Loucy (cell line): Measurements from ENCODE around the gene LRRIQ1.
A peak's percentile ranks its signal among the peaks of the same experiment; 100 is the strongest.

Source experiments
- H2AFZ ChIP-seq: fragments of 200-600 bp; sonication (generic); 2 replicates; pipeline ENCODE4 v1.6.0; 2016; ENCODE audit warnings: antibody characterized with exemption, mild to moderate bottlenecking, low read length, moderate library complexity
- H3F3A ChIP-seq: fragments of 200-600 bp; 2 replicates; pipeline ENCODE4 v1.6.0; 2016; ENCODE audit warnings: antibody characterized with exemption, low read depth, mild to moderate bottlenecking
- H3K27me3 ChIP-seq: fragments of 200-600 bp; sonication (generic); 2 replicates; pipeline ENCODE4 v1.6.1; 2014; ENCODE audit warnings: low read length, mild to moderate bottlenecking; ENCODE audit not compliant: insufficient read depth, poor library complexity, severe bottlenecking
- H3K36me3 ChIP-seq: fragments of 200-600 bp; sonication (generic); 2 replicates; pipeline ENCODE4 v1.6.1; 2016; ENCODE audit warnings: low read length; ENCODE audit not compliant: insufficient read depth
- H3K4me1 ChIP-seq: fragments of 200-600 bp; sonication (generic); 2 replicates; pipeline ENCODE4 v1.5.1; 2014; ENCODE audit warnings: low read length, mild to moderate bottlenecking; ENCODE audit not compliant: insufficient read depth, poor library complexity, severe bottlenecking
- H3K4me2 ChIP-seq: fragments of 200-600 bp; sonication (generic); 2 replicates; pipeline ENCODE4 v1.6.0; 2014; ENCODE audit warnings: antibody characterized with exemption, low read length, low read depth, mild to moderate bottlenecking; ENCODE audit not compliant: poor library complexity, severe bottlenecking
- H3K4me3 ChIP-seq: fragments of 200-600 bp; sonication (generic); 2 replicates; pipeline ENCODE4 v1.5.1; 2014; ENCODE audit warnings: low read length, mild to moderate bottlenecking, mixed read lengths; ENCODE audit not compliant: poor library complexity, severe bottlenecking
- H3K79me2 ChIP-seq: fragments of 200-600 bp; sonication (generic); 2 replicates; pipeline ENCODE4 v1.6.1; 2014; ENCODE audit warnings: low read length; ENCODE audit not compliant: insufficient read depth
- H3K9ac ChIP-seq: fragments of 200-600 bp; sonication (generic); 2 replicates; pipeline ENCODE4 v1.6.0; 2014; ENCODE audit warnings: mild to moderate bottlenecking, low read depth, low read length, moderate library complexity; ENCODE audit not compliant: poor library complexity, severe bottlenecking
- H3K9me2 ChIP-seq: fragments of 200-600 bp; sonication (generic); replicated peaks from 2 replicates; pipeline ENCODE4 v1.6.1; 2016; ENCODE audit warnings: low read depth, low read length, mixed read lengths
- H3K9me3 ChIP-seq: fragments of 200-600 bp; sonication (generic); 2 replicates; pipeline ENCODE4 v1.6.1; 2014; ENCODE audit warnings: mild to moderate bottlenecking, antibody characterized with exemption, low read length, low read depth; ENCODE audit not compliant: insufficient read depth
- H4K20me1 ChIP-seq: fragments of 200-600 bp; sonication (generic); 2 replicates; pipeline ENCODE4 v1.6.0; 2014; ENCODE audit warnings: antibody characterized with exemption, low read length, mild to moderate bottlenecking; ENCODE audit not compliant: insufficient read depth, poor library complexity, severe bottlenecking
- EZH2phosphoT487 ChIP-seq: fragments of 200-600 bp; IDR thresholded peaks from 2 replicates; pipeline ENCODE4 v1.6.1; 2018; ENCODE audit warnings: antibody characterized with exemption, mild to moderate bottlenecking, moderate library complexity, borderline replicate concordance
- TF ChIP-seq, protein P1 (sequence below): fragments of 200-600 bp; sonication (generic); conservative IDR thresholded peaks from 2 replicates; pipeline ENCODE4 v1.5.1; 2014; ENCODE audit warnings: mild to moderate bottlenecking, antibody characterized with exemption, low read length

The LRRIQ1 gene

DNA sequence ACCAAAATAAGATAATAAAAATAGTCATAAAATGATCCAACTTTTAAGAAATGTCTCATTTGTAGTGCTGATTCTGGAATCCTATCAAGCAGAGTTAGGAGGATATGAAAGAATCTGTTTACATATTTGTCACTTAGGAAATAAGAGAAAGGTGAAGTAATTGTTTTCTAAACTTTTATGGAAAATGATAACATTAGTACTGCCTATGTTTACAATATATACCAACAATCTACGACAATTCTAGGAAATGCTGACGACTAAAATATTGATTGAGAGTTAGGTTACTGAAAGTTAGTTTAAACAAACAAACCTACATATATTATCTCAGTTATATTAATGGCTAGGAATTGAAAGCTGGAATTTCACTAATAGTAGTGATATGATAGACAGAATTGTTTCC is 18.1 kb upstream of the LRRIQ1 start:
- no peaks in the 10 kb centered on the region for H3K9me2 ChIP-seq
- H2AFZ ChIP-seq, result no peak overlapping the region
- H3F3A ChIP-seq, result no peaks in the 10 kb centered on the region
- no peak overlapping the region for H3K4me2 ChIP-seq
- no peaks in the 10 kb centered on the region for H3K79me2 ChIP-seq
- H4K20me1 ChIP-seq, result no peaks in the 10 kb centered on the region
- H3K36me3 ChIP-seq, result no peaks in the 10 kb centered on the region
- no peaks in the 10 kb centered on the region for H3K9me3 ChIP-seq
- H3K4me1 ChIP-seq, result no peaks in the 10 kb centered on the region
- H3K4me3 ChIP-seq, result no peak overlapping the region
- H3K9ac ChIP-seq, result no peak overlapping the region
- TF ChIP-seq, protein P1, sequence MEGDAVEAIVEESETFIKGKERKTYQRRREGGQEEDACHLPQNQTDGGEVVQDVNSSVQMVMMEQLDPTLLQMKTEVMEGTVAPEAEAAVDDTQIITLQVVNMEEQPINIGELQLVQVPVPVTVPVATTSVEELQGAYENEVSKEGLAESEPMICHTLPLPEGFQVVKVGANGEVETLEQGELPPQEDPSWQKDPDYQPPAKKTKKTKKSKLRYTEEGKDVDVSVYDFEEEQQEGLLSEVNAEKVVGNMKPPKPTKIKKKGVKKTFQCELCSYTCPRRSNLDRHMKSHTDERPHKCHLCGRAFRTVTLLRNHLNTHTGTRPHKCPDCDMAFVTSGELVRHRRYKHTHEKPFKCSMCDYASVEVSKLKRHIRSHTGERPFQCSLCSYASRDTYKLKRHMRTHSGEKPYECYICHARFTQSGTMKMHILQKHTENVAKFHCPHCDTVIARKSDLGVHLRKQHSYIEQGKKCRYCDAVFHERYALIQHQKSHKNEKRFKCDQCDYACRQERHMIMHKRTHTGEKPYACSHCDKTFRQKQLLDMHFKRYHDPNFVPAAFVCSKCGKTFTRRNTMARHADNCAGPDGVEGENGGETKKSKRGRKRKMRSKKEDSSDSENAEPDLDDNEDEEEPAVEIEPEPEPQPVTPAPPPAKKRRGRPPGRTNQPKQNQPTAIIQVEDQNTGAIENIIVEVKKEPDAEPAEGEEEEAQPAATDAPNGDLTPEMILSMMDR, result no peak
- no peak for TF ChIP-seq EZH2phosphoT487
- H3K27me3 ChIP-seq, result no peaks in the 10 kb centered on the region

DNA sequence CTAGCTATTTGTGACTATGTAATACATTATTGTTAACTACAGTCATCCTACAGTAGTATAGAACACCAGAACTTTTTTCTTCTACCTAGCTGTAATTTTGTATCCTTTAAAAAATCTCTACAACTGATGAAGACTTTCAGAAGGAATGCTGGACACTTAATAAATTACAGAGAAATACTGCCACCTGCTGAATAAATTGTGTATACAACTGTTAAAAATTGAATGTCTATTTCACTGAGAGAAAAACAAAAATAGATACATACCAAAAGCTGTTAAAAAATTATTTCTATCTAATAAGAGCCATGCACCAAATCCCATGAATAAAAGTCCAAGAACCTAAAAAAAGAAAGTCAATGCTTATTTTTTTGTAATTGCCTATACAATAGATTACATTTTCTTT is 6.7 kb upstream of the LRRIQ1 start:
- TF ChIP-seq, protein P1, result peak; percentile 78
- TF ChIP-seq EZH2phosphoT487, result no peak
- Histone ChIP-seq H3K4me2 (no peak overlapping the region), H3K79me2 (no peaks in the 10 kb centered on the region), H3K9me3 (no peaks in the 10 kb centered on the region), H3K9me2 (no peaks in the 10 kb centered on the region), H2AFZ (no peak overlapping the region), H4K20me1 (no peaks in the 10 kb centered on the region), H3F3A (no peaks in the 10 kb centered on the region), H3K36me3 (no peaks in the 10 kb centered on the region), H3K9ac (no peak overlapping the region), H3K27me3 (no peaks in the 10 kb centered on the region), H3K4me3 (no peak overlapping the region), H3K4me1 (no peaks in the 10 kb centered on the region)

DNA sequence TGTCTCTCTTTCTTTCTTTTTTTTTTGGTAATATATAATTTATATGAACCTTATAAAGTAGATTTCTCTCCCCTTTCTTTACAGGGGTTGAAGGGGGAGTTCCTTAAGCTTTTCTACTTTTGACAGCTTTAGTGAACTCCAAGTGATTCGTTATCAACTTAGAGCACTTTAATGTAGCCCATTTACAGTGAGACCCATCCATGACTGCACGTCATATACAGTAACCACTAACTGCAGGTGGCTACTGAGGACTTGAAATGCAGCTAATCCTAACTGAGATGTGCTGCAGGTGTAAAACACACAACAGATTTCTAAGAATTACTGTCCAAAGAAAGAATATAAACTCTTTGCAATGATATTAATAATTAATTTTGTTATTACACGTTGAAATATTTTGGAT is 582 bp downstream of the LRRIQ1 start:
- H3K4me2 ChIP-seq, result no peak overlapping the region
- H3K9me2 ChIP-seq, result no peaks in the 10 kb centered on the region
- TF ChIP-seq, protein P1, result no peak
- TF ChIP-seq EZH2phosphoT487, result no peak
- no peaks in the 10 kb centered on the region for H3K4me1 ChIP-seq
- H4K20me1 ChIP-seq, result no peaks in the 10 kb centered on the region
- H3F3A ChIP-seq, result no peaks in the 10 kb centered on the region
- H3K79me2 ChIP-seq, result no peaks in the 10 kb centered on the region
- no peaks in the 10 kb centered on the region for H3K27me3 ChIP-seq
- no peak overlapping the region for H3K4me3 ChIP-seq
- H2AFZ ChIP-seq, result no peak overlapping the region
- H3K9ac ChIP-seq, result no peak overlapping the region
- H3K36me3 ChIP-seq, result no peaks in the 10 kb centered on the region
- no peaks in the 10 kb centered on the region for H3K9me3 ChIP-seq
